Embryonic facial prominence (tissue), 1 donor: Measurements from ENCODE around the gene TTC32.

ENCODE experiments used
- DNase-seq: peaks from one replicate; pipeline ENCODE4 v3.0.0-alpha.2; 2016; ENCODE audit errors: extremely low spot score

Gene TTC32

DNA sequence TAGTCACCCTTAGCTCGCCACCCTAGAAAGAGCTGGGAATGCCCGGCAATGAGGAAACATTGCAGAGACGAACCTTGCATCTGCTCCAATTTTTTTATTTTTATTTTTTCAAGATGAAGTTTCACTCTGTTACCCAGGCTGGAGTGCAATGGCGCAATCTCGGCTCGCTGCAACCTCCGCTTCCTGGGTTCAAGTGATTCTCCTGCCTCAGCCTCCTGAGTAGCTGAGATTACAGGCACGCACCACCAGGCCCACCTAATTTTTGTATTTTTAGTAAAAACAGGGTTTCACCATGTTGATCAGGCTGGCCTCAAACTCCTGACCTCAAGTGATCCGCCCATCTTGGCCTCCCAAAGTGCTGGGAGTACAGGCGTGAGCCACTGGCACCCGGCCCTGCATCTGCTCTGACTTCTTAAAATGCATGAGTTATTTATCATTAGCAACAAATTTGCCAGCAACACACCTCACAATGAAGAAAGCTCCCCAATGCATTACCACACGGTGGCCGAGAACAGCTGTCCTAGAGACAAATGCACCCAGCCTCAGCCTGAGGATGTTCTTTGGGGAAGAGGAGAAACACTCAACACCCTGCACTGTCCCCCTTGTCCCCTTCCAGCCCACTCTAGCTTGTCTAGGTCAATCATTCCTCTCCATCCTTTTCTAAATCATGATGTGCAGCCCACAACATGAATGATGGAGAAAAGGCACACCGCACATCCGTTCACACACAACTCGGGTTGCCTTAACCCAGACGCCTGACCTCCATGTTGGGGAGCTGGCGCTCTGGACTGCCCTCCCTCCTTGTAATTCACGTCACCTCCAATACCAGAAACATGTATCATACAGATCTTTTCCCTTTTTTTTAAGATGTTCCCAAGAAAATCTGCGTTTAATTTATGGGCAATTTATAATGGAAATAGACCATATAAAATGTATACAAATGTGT is 46.9 kb downstream of the TTC32 start:
- no peak for DNase-seq

DNA sequence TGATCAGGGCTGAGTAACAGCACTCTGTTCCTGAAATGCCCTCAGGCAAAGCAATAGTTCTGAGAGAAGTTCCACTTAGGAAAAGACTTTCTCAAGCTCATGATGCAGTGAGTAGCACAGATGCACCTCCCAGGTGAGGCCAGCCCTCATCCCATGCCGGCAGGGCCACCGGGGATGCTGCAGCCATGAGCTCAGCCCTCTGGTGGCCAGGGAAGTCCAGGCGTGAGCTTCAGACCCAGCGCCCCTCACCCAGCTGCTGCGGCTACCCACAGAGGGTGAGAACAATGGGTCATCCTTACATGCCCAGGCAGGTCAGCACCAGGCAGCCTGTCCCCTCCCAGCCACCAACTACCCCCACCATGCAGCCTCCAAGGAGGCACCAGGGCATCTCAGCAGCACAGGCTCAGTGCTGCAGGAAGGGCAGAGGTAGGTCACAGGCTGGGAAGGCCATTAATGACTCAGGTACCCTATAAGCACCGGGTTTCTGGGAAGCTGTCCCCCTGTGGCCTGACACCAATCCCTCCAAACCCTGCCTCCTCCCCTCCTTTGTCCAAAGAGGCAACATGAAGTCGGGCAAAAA is 50.6 kb downstream of the TTC32 start:
- no peak for DNase-seq

- DNase-seq = no peak
These were observed 51.4 kb downstream of the TTC32 start for GRCh38 chr2:19850056-19851050.

- DNase-seq = no peak
These were observed 52.8 kb downstream of the TTC32 start for GRCh38 chr2:19848952-19849351.

DNA sequence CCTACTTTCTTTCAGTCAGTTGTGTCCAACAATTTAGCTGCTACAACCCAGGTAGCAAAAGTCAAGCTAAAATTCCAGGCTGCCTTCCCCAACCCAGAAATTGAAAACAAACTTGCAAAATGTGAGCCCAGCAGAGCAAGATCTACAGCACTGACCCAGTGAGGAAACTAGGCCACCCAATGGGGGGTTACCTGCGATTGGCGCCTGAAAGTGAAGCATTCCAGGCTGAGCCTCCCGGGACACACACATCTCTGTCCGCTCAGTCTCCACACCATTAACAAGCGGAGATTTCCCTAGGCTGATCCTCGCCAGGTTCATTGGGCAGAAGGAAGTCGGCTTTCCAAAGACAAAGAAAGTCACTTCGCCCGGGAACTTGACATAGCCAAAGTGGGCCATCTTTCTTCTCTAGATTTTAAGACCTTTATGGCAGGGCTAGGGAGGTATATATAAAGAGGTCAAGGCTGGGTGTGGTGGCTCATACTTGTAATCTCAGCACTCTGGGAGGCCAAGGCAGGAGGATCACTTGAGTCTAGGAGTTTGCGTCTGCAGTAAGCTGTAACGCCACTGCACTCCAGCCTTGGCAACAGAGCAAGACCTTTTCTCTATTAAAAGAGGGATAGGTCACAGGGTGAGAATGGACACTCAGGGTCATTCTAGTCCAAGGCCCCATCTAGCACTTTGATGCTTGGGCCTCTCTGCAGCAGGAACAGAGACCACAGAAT is 53.6 kb downstream of the TTC32 start:
- DNase-seq = no peak

DNA sequence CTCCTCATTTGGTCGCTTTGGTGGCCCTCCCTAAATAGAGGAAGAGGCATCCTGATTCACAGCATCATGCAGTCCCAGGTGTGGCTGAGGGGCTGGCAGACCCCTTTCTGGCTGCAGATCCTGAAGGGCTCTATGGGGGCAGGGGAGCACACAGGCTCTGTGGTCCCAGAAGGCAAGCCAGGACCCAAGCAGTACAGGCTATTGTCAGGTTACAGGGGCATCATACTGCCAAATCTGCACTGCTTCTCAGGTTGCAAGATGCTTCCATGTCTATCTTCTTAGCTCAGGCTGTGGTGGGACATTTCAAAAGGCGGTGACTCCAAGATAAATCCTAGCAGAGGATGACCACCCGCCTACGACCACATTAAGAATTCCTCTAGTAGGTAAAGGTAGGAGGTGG is 54.3 kb downstream of the TTC32 start:
- no peak for DNase-seq
